ENCODE results near the gene CDC20B. TPM values are rescaled to one million over a fixed set of nuclear protein-coding genes. Genes with fewer than 3 reads are reported as not detected.

CDC20B gene
- total RNA-seq, 1 experiment from 2014 or later = 0.26 TPM

DNA sequence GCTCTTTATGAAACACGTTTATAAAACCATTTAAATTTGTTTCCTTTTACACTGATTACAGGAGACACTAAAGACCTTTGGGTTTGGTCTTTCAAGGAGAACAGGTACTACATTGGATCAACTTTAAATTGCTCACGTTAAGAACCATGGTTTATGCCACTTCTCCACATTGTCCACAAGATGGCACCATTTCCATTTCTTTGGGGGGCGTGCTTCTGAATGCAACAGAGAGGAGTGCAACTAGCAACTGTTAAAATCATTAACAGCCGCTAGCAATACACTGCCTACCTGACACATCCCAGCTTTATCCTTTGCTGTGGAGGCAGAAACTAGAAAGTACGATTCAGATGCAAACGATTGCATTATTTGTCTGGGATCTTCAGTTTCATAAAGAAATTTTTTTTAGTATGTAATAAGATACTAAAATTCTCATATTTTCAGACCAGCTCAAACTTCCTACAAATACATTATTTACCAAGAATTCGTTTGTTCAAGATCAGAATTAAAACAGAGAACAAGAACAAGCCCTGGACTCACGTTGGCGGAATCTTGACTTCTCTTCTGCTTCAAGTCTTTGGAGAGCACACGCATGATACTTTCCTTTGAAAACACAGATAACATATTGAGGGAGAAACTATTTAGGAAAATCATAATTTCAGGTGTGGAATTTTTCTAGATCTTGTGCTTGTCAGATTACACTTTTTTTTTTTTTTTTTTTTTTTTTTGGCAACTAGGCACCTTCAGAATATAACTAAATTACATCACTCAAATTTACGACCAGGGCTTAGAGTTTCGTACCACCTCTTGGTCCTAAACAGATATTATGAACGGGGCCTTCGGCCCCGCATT, 702 bp downstream of the CDC20B start:
- peak overlapping the region; percentile 63 to 81 for H3K4me3 Mint-ChIP-seq
- no CpG with 5 or more reads among the region's 15 CpGs for WGBS (ENCODE audit: extremely low coverage, insufficient read length, low lambda C conversion rate)
- H2AK5ac ChIP-seq (ENCODE audit: insufficient read length, low read length) = no peak overlapping the region
- peaks cover 6% of the 10 kb centered on the region for H3K23me2 ChIP-seq (ENCODE audit: insufficient read length, low read depth, low read length, poor library complexity, severe bottlenecking)
- H3K9ac ChIP-seq (ENCODE audit: extremely low read depth, insufficient read length, low read length) = no peak overlapping the region
- no peak overlapping the region for H3T11ph ChIP-seq (ENCODE audit: low read length)
- no peaks in the 10 kb centered on the region for H4K20me1 ChIP-seq (ENCODE audit: control insufficient read depth, insufficient read depth, insufficient read length)
- H4K5ac ChIP-seq (ENCODE audit: insufficient read length, low read depth, low read length) = no peak overlapping the region
- no peak overlapping the region for H3K4ac ChIP-seq (ENCODE audit: low read depth, low read length)
- H3K4me1 ChIP-seq (ENCODE audit: insufficient read depth, low read length) = no peaks in the 10 kb centered on the region
- H2AFZ ChIP-seq (ENCODE audit: low read length) = no peak overlapping the region
- H3K18ac ChIP-seq (ENCODE audit: insufficient read length, low read depth, low read length) = no peak overlapping the region
- H3K14ac ChIP-seq (ENCODE audit: insufficient read depth, low read length) = no peak overlapping the region
- H3K79me1 ChIP-seq (ENCODE audit: insufficient read depth, low read depth, low read length, poor library complexity, severe bottlenecking) = no peaks in the 10 kb centered on the region
- no peak overlapping the region for H2BK20ac ChIP-seq (ENCODE audit: low read depth, low read length, poor library complexity, severe bottlenecking)
- no peaks in the 10 kb centered on the region for H3K36me3 Mint-ChIP-seq (ENCODE audit: insufficient read depth in 1 of 3, low read depth in 3 of 3)
- no peak overlapping the region for H3K56ac ChIP-seq (ENCODE audit: insufficient read length, low read depth, low read length)
- H3K23ac ChIP-seq (ENCODE audit: insufficient read length, low read depth, low read length) = no peak overlapping the region
- no peaks in the 10 kb centered on the region for H3K79me2 ChIP-seq (ENCODE audit: insufficient read depth, low read length)
- no peak overlapping the region for H3K27ac ChIP-seq (ENCODE audit: insufficient read length, low read depth, low read length)
- peaks cover 0 to 6% of the 10 kb centered on the region in 2 experiments; a peak in 1 of 5 replicates for H3K9me3 Mint-ChIP-seq
- no peaks in the 10 kb centered on the region for H3K9me3 ChIP-seq (ENCODE audit: control insufficient read depth, low read depth, low read length)
- H2BK15ac ChIP-seq (ENCODE audit: low read depth, low read length) = no peak overlapping the region
- H3K27me3 Mint-ChIP-seq (ENCODE audit: low read depth) = peaks cover 69% of the 10 kb centered on the region
- TF ChIP-seq, protein P1, sequence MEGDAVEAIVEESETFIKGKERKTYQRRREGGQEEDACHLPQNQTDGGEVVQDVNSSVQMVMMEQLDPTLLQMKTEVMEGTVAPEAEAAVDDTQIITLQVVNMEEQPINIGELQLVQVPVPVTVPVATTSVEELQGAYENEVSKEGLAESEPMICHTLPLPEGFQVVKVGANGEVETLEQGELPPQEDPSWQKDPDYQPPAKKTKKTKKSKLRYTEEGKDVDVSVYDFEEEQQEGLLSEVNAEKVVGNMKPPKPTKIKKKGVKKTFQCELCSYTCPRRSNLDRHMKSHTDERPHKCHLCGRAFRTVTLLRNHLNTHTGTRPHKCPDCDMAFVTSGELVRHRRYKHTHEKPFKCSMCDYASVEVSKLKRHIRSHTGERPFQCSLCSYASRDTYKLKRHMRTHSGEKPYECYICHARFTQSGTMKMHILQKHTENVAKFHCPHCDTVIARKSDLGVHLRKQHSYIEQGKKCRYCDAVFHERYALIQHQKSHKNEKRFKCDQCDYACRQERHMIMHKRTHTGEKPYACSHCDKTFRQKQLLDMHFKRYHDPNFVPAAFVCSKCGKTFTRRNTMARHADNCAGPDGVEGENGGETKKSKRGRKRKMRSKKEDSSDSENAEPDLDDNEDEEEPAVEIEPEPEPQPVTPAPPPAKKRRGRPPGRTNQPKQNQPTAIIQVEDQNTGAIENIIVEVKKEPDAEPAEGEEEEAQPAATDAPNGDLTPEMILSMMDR (conservative IDR thresholded peaks at IDR 0.05) = peak; percentile 87
- DNase-seq = peak; percentile 65
- peaks cover 21 to 27% of the 10 kb centered on the region in 2 experiments for H3K4me1 Mint-ChIP-seq
- no peak overlapping the region for H2BK120ac ChIP-seq (ENCODE audit: low read depth, low read length, poor library complexity, severe bottlenecking)
- no peak overlapping the region for H2BK5ac ChIP-seq (ENCODE audit: insufficient read length, low read length)
- H4K91ac ChIP-seq (ENCODE audit: insufficient read length, low read depth, low read length) = no peak overlapping the region
- H3K27me3 ChIP-seq (ENCODE audit: insufficient read depth, low read length) = peaks cover 32% of the 10 kb centered on the region
- H4K8ac ChIP-seq (replicated peaks; ENCODE audit: insufficient read length, low read depth, low read length) = no peak overlapping the region
- no peak overlapping the region for H3K27ac Mint-ChIP-seq
- H2BK12ac ChIP-seq (ENCODE audit: insufficient read length, low read depth, low read length) = no peak overlapping the region
- H3K4me2 ChIP-seq (ENCODE audit: insufficient read depth, insufficient read length, low read length) = peak overlapping the region; percentile 44
